ENCODE data around the gene SSR1.
"Not testable (repeated sequence)": the region's sequence is repeated elsewhere in the genome, so short reads cannot be mapped to it uniquely, and the experiment has no call there.

The SSR1 gene

GRCh38 chr6:7316658-7317533 lies 3.9 kb upstream of the SSR1 start:
- no peak for DNase-seq

- DNase-seq = no peak
Observed at GRCh38 chr6:7315948-7316365, 3.0 kb upstream of the SSR1 start.

- not testable (repeated sequence) for DNase-seq
Observed at GRCh38 chr6:7315087-7315947, 2.3 kb upstream of the SSR1 start.

- DNase-seq = no peak
Observed at GRCh38 chr6:7314414-7314813, 1.4 kb upstream of the SSR1 start.

- DNase-seq = no peak
Observed at GRCh38 chr6:7313505-7314165, 636 bp upstream of the SSR1 start.

- peak; percentile 18 for DNase-seq
Observed at GRCh38 chr6:7311917-7312615, 933 bp downstream of the SSR1 start.

- no peak for DNase-seq
Observed at GRCh38 chr6:7311176-7311575, 1.8 kb downstream of the SSR1 start.

GRCh38 chr6:7309050-7309449 lies 3.9 kb downstream of the SSR1 start:
- DNase-seq = no peak

GRCh38 chr6:7307533-7307932 lies 5.5 kb downstream of the SSR1 start:
- no peak for DNase-seq

- DNase-seq = no peak
Observed at GRCh38 chr6:7304821-7305220, 8.2 kb downstream of the SSR1 start.

- DNase-seq = no peak
Observed at GRCh38 chr6:7301702-7302101, 11.3 kb downstream of the SSR1 start.

GRCh38 chr6:7300926-7301325 lies 12.1 kb downstream of the SSR1 start:
- no peak for DNase-seq

GRCh38 chr6:7298113-7298512 lies 14.9 kb downstream of the SSR1 start:
- DNase-seq = no peak

- DNase-seq = no peak
Observed at GRCh38 chr6:7296602-7297001, 16.4 kb downstream of the SSR1 start.

GRCh38 chr6:7295916-7296315 lies 17.1 kb downstream of the SSR1 start:
- no peak for DNase-seq

GRCh38 chr6:7292596-7293255 lies 20.3 kb downstream of the SSR1 start:
- DNase-seq = no peak

GRCh38 chr6:7290079-7290478 lies 22.9 kb downstream of the SSR1 start:
- no peak for DNase-seq

GRCh38 chr6:7285416-7285815 lies 27.6 kb downstream of the SSR1 start:
- no peak for DNase-seq

GRCh38 chr6:7283676-7284075 lies 29.3 kb downstream of the SSR1 start:
- no peak for DNase-seq

- no peak for DNase-seq
Observed at GRCh38 chr6:7282097-7282906, 30.7 kb downstream of the SSR1 start.

GRCh38 chr6:7276199-7276524 lies 36.8 kb downstream of the SSR1 start:
- DNase-seq = no peak
